SJCRH30 (cell line): ENCODE measurements around the gene NUP133. TPM values are rescaled to one million over a fixed set of nuclear protein-coding genes. Genes with fewer than 3 reads are reported as not detected.
A peak's percentile ranks its signal among the peaks of the same experiment; 100 is the strongest.

ENCODE experiments used
- DNase-seq, 2 experiments: peaks; one replicate each; pipeline ENCODE4 v3.0.0-alpha.2; 2015 to 2020
- H3K27ac ChIP-seq: fragments of 250-450 bp; sonication (Bioruptor Pico); 2 replicates; pipeline ENCODE4 v1.5.1; 2020; ENCODE audit warnings: mild to moderate bottlenecking, moderate library complexity
- H3K27me3 ChIP-seq: fragments of 250-450 bp; sonication (Bioruptor Pico); 2 replicates; pipeline ENCODE4 v1.5.1; 2020; ENCODE audit warnings: mild to moderate bottlenecking, moderate library complexity
- H3K36me3 ChIP-seq: fragments of 250-450 bp; sonication (Bioruptor Pico); 2 replicates; pipeline ENCODE4 v1.5.1; 2020; ENCODE audit warnings: mild to moderate bottlenecking, moderate library complexity
- H3K4me1 ChIP-seq: fragments of 250-450 bp; sonication (Bioruptor Pico); 2 replicates; pipeline ENCODE4 v1.5.1; 2020; ENCODE audit warnings: mild to moderate bottlenecking, moderate library complexity
- H3K4me3 ChIP-seq: fragments of 250-450 bp; sonication (Bioruptor Pico); 2 replicates; pipeline ENCODE4 v1.5.1; 2020; ENCODE audit warnings: mild to moderate bottlenecking, moderate library complexity
- H3K9me3 ChIP-seq: fragments of 250-450 bp; sonication (Bioruptor Pico); replicated peaks from 2 replicates; pipeline ENCODE4 v1.5.1; 2020; ENCODE audit warnings: mild to moderate bottlenecking, moderate library complexity
- total RNA-seq: library from RNA; depleted of rRNA; stranded (reverse); fragments of >200 nt; shearing (Covaris generic); gene quantifications from 2 replicates; pipeline ENCODE4 v1.2.3, GENCODE V29; 2014

NUP133 gene
- total RNA-seq, 1 experiment from 2014 or later, result 54.0 TPM

DNA sequence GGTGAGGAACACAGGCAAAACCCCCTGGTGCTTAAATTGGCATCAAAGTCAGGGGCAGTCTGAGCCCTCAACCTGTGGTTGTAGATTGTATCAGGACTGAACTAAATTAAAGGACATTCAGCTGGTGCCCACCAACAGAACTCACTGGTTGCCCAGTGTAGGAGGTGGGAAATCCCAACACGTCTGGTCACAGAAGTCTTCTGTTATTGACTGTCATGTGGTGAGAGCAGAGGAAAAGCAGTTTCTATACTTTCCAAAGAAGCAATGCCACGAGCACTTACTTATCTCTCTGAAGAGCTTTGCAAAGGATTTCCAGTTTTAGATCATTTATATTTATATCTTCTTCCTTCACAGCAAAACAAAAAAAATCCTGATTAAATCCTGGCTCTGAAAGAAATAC lies 59.3 kb downstream of the NUP133 start:
- Histone ChIP-seq H3K27ac (no peak overlapping the region), H3K36me3 (peaks cover 28% of the 10 kb centered on the region)
- no peak for DNase-seq

DNA sequence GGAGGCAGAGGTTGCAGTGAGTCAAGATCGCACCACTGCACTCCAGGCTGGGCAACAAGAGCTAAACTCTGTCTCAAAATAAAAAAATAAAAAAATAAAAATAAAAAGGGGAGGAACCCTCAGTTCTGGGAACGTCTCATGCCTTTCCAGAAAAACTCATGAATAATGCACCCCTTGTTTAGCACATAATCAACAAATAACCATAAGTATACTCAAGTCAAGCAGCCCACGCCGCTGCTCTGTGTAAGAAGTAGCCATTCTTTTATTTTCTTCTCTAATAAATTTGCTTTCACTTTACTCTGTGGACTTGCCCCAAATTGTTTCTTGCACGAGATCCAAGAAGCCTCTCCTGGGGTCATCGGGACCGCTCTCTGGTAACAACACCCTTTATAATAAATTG lies 59.8 kb downstream of the NUP133 start:
- H3K4me1 ChIP-seq, result no peaks in the 10 kb centered on the region
- no peaks in the 10 kb centered on the region for H3K9me3 ChIP-seq
- H3K27me3 ChIP-seq, result no peaks in the 10 kb centered on the region
- no peak overlapping the region for H3K27ac ChIP-seq
- no peak overlapping the region for H3K4me3 ChIP-seq
- no peak for DNase-seq
- H3K36me3 ChIP-seq, result peaks cover 29% of the 10 kb centered on the region

More for the DNA sequence above, 59.3 kb downstream of the NUP133 start:
- Histone ChIP-seq H3K27me3 (no peaks in the 10 kb centered on the region), H3K4me3 (no peak overlapping the region), H3K9me3 (no peaks in the 10 kb centered on the region), H3K4me1 (no peaks in the 10 kb centered on the region)

DNA sequence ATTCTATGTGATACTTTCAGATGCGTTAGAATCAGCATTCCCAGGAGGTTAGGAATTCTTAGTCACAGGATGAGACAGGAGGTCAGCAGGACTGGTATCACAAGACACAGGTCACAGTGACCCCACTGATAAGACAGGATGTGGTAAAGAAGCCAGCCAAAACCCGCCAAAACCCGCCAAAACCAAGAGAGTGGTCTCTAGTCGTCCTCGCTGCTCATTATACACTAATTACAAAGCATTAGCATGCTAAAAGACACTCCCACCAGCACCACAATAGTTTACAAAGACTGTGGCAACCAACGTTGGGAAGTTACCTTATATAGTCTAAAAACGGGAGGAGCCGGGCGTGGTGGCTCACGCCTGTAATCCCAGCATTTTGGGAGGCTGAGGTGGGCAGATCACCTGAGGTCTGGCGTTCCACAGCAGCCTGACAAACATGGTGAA lies 60.3 kb downstream of the NUP133 start:
- Histone ChIP-seq H3K36me3 (peaks cover 31% of the 10 kb centered on the region), H3K9me3 (no peaks in the 10 kb centered on the region), H3K4me1 (no peaks in the 10 kb centered on the region), H3K4me3 (no peak overlapping the region), H3K27ac (no peak overlapping the region), H3K27me3 (no peaks in the 10 kb centered on the region)
- DNase-seq, result no peak

DNA sequence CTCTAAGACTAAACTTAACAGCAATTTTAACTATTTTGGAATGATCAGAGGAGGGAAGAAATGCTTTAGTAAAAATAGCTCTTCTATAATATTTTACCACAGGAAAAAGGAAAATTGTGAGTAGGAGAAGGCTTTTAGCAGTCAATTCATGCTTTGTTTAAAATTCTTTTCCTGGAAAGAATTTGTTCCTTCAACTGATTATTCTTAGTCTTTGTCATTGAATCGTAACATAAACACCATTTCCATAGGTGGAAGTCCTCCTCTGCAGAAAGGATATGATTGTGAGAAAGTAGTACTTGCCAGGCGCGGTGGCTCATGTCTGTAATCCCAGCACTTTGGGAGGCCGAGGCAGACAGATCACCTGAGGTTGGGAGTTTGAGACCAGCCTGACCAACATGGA lies 62.3 kb downstream of the NUP133 start:
- Histone ChIP-seq H3K36me3 (peaks cover 28% of the 10 kb centered on the region), H3K27me3 (no peaks in the 10 kb centered on the region), H3K4me3 (no peak overlapping the region), H3K4me1 (no peaks in the 10 kb centered on the region), H3K9me3 (no peaks in the 10 kb centered on the region), H3K27ac (no peak overlapping the region)
- no peak for DNase-seq

DNA sequence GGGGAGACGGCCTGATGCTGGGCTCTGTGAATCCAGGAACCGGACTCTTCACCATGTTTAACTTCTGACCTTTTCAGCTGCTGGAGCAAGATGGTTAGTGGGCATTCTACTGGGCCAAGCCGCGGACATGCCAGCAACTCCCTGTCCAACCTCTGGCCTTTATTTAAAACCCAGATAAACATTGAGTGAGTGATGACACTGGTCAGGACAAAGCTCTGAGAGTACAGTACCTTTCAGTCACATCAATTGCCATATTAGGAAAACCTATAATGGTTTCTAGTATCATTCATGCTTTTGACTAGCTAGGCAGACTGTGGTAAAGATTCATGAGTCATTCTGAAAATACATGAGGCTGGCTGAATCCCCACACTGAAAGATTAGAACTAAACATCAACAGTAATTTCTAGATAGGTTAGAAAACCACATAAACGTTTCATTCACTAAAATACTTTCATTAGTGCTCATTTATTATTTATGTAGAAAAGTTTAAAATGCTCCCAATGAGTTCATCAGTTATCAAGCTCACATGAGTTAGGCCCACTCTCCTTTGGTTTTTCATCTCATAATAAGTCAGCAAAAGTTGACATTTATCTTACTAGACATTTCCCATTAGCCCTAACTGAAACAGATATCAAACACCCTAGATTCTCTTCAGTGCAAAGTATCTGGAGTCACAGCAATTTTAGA lies 67.1 kb downstream of the NUP133 start:
- H3K4me3 ChIP-seq, result no peak overlapping the region
- H3K4me1 ChIP-seq, result peaks cover 3% of the 10 kb centered on the region; the same call in 1 of the 2 replicates
- peaks cover 8% of the 10 kb centered on the region for H3K36me3 ChIP-seq
- H3K27ac ChIP-seq, result no peak overlapping the region
- no peaks in the 10 kb centered on the region for H3K27me3 ChIP-seq
- no peaks in the 10 kb centered on the region for H3K9me3 ChIP-seq
- no peak for DNase-seq

DNA sequence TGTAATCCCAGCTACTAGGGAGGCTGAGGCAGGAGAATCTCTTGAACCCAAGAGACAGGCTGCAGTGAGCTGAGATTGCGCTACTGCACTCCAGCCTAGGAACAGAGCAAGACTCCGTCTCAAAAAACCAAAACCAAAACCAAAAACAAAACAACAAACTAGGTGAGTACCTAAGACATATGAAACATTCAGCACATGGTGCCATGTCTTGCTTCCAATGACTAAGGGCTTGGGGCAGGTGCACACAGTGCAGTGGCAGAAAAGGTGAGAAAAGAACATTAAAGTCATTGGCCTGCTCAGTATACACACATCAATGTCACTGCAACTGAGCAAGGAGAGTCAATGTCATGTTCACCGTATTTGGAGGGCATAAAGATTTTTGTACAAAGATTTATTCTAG lies 70.1 kb downstream of the NUP133 start:
- Histone ChIP-seq H3K27ac (no peak overlapping the region), H3K36me3 (no peaks in the 10 kb centered on the region; the same call in 1 of the 2 replicates), H3K27me3 (no peaks in the 10 kb centered on the region), H3K4me3 (no peak overlapping the region), H3K4me1 (peaks cover 19% of the 10 kb centered on the region), H3K9me3 (no peaks in the 10 kb centered on the region)
- DNase-seq, result no peak

DNA sequence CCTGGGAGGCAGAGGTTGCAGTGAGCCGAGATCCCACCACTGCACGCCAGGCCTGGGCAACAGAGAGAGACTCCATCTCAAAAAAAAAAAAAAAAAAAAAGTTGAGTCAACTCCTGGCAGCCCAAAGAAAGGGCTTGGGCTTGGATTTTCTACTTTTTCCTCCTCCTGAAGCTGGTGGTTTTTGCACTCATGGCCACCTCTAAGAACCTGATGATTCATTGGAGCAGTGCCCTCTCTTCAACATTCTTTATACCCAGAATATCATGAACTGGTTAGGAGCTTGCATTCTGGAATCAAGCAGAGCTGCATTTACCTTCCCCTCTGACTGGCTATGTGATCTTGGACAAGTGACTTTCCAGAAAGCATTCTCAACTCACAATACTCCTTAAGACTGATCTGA lies 70.7 kb downstream of the NUP133 start:
- Histone ChIP-seq H3K9me3 (no peaks in the 10 kb centered on the region), H3K27ac (no peak overlapping the region), H3K4me1 (peaks cover 19% of the 10 kb centered on the region), H3K4me3 (no peak overlapping the region), H3K36me3 (no peaks in the 10 kb centered on the region; the same call in 1 of the 2 replicates), H3K27me3 (no peaks in the 10 kb centered on the region)
- DNase-seq, result no peak

DNA sequence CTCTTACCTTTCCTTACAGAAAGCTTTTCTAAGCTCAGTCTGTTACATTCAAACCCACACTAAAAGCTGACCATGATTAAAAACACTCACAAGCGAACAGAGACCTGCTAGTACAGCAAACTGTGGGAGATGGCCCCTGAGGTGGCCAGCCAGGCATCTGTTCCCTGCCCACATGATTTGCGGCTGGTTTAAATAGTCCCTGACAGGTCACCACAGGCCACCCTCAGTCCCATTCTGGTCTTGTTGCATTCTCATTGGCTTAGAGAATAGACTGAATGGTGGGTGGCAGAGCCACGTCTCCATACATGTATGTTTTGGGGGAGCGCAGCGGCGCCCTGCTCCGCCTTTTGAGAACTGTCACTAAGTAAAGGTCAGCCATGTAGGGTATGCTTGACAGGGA lies 71.9 kb downstream of the NUP133 start:
- Histone ChIP-seq H3K4me3 (no peak overlapping the region), H3K27ac (no peak overlapping the region), H3K36me3 (no peaks in the 10 kb centered on the region), H3K4me1 (peaks cover 19% of the 10 kb centered on the region), H3K9me3 (no peaks in the 10 kb centered on the region), H3K27me3 (no peaks in the 10 kb centered on the region)
- peak in 1 of 2 experiments; percentile 7 for DNase-seq

DNA sequence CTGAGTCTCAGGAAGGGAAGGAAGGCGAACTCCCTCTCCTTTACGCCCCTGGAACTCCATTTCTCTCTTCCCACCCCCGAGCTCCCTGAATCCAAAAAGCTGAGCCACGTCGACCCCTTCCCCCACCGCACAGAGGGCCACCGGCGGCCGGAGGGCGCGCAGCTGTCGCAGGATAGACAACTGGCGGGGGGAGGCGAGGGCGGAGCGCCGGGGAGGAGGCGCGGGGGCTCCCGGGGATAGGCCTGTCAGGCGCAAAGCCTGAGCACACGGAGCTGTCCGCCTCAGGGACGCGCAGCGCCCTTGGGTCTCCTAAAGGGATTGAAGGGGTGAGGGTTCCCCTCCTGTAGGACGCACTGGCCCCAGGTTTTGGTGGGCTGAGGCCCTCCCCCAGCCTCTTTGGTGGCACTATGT lies 73.5 kb downstream of the NUP133 start:
- Histone ChIP-seq H3K4me3 (peak overlapping the region; percentile 56), H3K9me3 (no peaks in the 10 kb centered on the region), H3K36me3 (no peaks in the 10 kb centered on the region), H3K27me3 (no peaks in the 10 kb centered on the region), H3K27ac (peak overlapping the region; percentile 86), H3K4me1 (peaks cover 19% of the 10 kb centered on the region)
- DNase-seq, result peak; percentile 91 to 92

DNA sequence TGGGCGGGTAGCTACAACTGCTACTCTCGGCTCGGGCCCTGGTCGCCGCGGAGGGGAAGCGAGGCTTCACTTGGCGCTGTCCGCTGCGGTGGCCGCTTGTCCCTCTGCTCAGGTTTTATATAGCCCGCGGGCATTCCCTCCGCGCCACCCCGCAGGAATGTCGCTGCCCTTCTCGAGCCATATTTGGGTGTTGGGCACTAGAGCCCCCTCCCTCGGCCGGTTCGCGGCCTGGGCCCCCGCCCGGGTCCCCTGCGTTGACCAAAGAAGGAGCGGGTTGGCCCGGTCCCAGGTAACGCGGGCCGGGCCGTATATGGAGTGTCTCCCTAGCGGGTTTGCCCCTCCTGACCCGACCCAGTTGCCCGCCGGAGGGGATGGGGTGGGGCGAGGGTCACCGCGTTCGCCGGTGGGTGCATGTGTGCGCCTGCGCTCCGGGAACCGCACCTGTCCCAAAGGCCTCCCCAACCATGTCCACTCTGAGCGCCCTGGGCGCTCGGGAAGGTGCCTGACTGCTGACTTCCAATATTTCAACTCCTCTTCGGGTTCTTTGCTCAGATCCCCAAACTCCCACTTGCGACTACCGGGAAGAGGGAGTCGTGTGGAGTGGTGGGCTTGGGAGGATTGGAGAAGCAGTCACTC lies 74.0 kb downstream of the NUP133 start, which contains the start of gene ACTA1:
TSS of gene ACTA1 (minus strand) at position 90 of the 636 bp plus-strand sequence. CDS start 979 bp downstream, outside the sequence.
- Histone ChIP-seq H3K9me3 (no peaks in the 10 kb centered on the region), H3K27me3 (no peaks in the 10 kb centered on the region)

DNA sequence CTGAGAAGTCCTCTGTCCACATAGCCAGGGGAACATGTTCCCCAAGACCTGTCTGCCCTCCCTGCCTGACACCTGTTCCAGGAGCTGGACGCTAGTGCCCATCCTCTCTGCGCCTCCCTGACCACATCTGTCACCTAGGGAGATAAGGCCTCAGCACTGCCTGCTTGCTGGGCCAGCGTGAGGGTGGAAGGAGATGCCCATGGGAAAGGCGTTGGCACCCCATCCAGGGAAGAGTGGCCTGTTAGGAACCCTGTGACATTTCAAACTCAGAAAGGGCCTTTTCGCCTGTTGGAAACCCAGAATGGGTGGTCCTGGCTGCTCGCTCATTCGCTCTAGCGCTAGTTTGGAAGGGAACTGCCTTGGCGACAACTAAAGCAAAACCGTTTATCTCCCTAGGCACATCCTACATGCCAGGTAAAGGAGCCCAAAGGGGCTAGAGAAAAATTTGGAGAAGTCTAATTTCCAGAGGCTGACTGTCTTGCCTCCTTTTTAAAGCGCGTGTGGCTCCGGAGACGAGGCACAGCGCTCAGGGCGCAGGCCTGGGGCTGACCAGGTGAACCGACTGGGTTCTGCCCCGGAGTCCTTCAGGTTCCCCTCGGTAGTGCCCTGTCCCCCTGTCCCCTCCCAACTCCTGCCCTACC lies 74.7 kb downstream of the NUP133 start:
- H3K4me3 ChIP-seq, result peak overlapping the region; percentile 56; the same call in 1 of the 2 replicates
- no peaks in the 10 kb centered on the region for H3K27me3 ChIP-seq
- no peak for DNase-seq
- no peaks in the 10 kb centered on the region for H3K36me3 ChIP-seq
- no peak overlapping the region for H3K27ac ChIP-seq
- H3K4me1 ChIP-seq, result peaks cover 19% of the 10 kb centered on the region
- H3K9me3 ChIP-seq, result no peaks in the 10 kb centered on the region

More for the DNA sequence above, 74.0 kb downstream of the NUP133 start, which contains the start of gene ACTA1:
- H3K4me1 ChIP-seq, result peaks cover 19% of the 10 kb centered on the region
- H3K36me3 ChIP-seq, result no peaks in the 10 kb centered on the region
- peak within 1 kb of the TSS; percentile 56 for H3K4me3 ChIP-seq
- peak; percentile 27 to 31 for DNase-seq
- H3K27ac ChIP-seq, result peak within 1 kb of the TSS; percentile 86

DNA sequence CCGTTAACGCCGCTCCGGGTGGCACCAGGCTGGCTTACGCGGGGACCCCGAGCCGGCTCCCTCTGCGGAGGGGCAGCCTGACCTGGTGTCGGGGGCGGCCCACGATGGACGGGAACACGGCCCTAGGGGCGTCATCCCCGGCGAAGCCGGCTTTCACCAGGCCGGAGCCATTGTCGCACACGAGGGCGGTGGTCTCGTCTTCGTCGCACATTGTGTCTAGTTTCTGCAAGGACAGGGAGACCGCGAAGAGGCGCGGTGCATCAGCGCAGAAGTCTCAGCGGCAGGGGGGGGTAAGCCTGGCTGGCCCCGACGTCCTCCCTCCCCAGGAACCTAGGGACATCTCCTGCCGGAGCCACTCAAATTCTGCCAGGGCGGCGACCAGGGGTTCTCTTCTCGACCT lies 75.2 kb downstream of the NUP133 start:
- no peak overlapping the region for H3K27ac ChIP-seq
- no peaks in the 10 kb centered on the region for H3K9me3 ChIP-seq
- no peaks in the 10 kb centered on the region for H3K27me3 ChIP-seq
- no peak for DNase-seq
- no peaks in the 10 kb centered on the region for H3K36me3 ChIP-seq
- no peak overlapping the region for H3K4me3 ChIP-seq
- peaks cover 19% of the 10 kb centered on the region for H3K4me1 ChIP-seq

DNA sequence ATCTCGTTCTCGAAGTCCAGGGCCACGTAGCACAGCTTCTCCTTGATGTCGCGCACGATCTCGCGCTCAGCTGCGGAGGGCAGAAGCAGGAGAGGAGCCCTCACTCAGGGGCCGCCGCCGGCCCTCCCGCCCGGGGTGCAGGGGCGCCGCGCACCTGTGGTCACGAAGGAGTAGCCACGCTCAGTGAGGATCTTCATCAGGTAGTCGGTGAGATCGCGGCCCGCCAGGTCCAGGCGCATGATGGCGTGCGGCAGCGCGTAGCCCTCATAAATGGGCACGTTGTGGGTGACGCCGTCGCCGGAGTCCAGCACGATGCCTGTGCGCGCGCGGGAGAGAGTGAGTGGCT lies 76.1 kb downstream of the NUP133 start:
- H3K4me3 ChIP-seq, result no peak overlapping the region
- DNase-seq, result no peak
- H3K27me3 ChIP-seq, result no peaks in the 10 kb centered on the region
- H3K9me3 ChIP-seq, result no peaks in the 10 kb centered on the region
- peaks cover 19% of the 10 kb centered on the region for H3K4me1 ChIP-seq
- H3K27ac ChIP-seq, result no peak overlapping the region
- no peaks in the 10 kb centered on the region for H3K36me3 ChIP-seq

DNA sequence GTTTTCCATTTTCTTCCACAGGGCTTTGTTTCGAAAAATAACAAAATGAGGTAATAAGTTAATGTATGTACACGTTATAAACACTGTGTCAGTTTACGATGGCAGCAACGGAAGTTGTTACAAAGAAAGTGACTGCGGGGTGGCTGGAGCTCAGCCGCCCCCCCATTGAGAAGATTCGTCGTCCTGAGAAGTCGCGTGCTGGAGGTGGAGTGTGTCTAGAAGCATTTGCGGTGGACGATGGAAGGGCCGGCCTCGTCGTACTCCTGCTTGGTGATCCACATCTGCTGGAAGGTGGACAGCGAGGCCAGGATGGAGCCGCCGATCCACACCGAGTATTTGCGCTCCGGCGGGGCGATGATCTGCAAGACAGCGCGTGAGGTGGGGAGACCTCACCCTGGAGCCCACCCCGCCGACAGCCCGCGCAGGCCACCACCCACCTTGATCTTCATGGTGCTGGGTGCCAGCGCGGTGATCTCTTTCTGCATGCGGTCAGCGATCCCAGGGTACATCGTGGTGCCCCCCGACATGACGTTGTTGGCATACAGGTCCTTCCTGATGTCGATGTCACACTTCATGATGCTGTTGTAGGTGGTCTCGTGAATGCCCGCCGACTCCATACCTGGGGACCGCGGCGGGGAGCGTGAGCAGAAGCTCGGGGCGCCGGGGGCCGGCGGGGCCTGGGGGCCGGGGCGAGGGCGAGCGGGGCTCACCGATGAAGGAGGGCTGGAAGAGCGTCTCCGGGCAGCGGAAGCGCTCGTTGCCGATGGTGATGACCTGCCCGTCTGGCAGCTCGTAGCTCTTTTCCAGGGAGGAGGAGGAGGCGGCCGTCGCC lies 76.6 kb downstream of the NUP133 start:
- Histone ChIP-seq H3K36me3 (no peaks in the 10 kb centered on the region), H3K27ac (no peak overlapping the region), H3K4me1 (peaks cover 19% of the 10 kb centered on the region), H3K9me3 (no peaks in the 10 kb centered on the region), H3K27me3 (no peaks in the 10 kb centered on the region), H3K4me3 (no peak overlapping the region)
- no peak for DNase-seq
